Measurements from ENCODE around the gene SULT1A2. TPM values are rescaled to one million over a fixed set of nuclear protein-coding genes. Genes with fewer than 3 reads are reported as not detected.
"Not testable (repeated sequence)": the region's sequence is repeated elsewhere in the genome, so short reads cannot be mapped to it uniquely, and the experiment has no call there.

The SULT1A2 gene
- total RNA-seq, 1 experiment from 2014 or later, result not detected

DNA sequence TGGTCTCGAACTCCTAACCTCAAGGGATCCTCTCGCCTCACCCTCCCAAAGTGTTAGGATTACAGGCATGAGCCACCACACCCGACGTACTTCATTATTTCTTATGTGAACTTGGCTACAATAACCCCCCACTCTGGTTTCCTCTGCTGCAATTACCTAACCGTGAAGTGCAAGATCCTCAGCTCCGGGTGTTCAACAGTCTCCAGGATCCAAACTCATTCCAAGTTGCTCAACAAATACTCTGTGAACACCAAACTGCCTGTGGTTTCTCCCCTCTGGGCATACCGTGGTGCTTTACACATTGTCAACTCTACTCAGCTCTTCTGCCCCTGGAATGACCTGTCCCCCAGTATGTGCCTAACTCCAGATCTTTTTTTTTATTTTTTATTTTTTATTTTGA, 19.8 kb upstream of the SULT1A2 start:
- Histone ChIP-seq H3K9me2 (replicated peaks; ENCODE audit: low read length) (no peaks in the 10 kb centered on the region), H2AFZ (ENCODE audit: low read length) (no peak overlapping the region), H3K4me3 (ENCODE audit: low read length) (no peak overlapping the region), H3K79me2 (ENCODE audit: low read length) (no peaks in the 10 kb centered on the region), H3K9me3 (ENCODE audit: low read length) (no peaks in the 10 kb centered on the region), H3K27me3 (ENCODE audit: low read length) (no peaks in the 10 kb centered on the region), H3K4me2 (ENCODE audit: low read length) (no peak overlapping the region), H4K20me1 (ENCODE audit: low read length) (no peaks in the 10 kb centered on the region), H3K9ac (ENCODE audit: low read length) (no peak overlapping the region), H3K27ac (ENCODE audit: low read length) (no peak overlapping the region), H3K36me3 (ENCODE audit: low read depth, low read length) (no peaks in the 10 kb centered on the region), H3F3A (ENCODE audit: low read length, unreplicated experiment) (no peaks in the 10 kb centered on the region), H3K4me1 (ENCODE audit: insufficient read depth, low read length) (no peaks in the 10 kb centered on the region)
- no TSS peak for BruUV-seq (replicated peaks)
- intact Hi-C loops (cut with micrococcal nuclease), result no loop called here
- no peak for DNase-seq
- ATAC-seq, result no peak
- ChIA-PET POLR2A (ENCODE audit: unreplicated experiment) (no interaction called here), CTCF (no interaction called here)
- TF ChIP-seq EZH2phosphoT487 (IDR thresholded peaks at IDR 0.05; ENCODE audit: borderline replicate concordance, low read length) (no peak), EZH2 (IDR thresholded peaks at IDR 0.05; ENCODE audit: low read length, unreplicated experiment) (no peak)
- TF ChIP-seq, protein P1, sequence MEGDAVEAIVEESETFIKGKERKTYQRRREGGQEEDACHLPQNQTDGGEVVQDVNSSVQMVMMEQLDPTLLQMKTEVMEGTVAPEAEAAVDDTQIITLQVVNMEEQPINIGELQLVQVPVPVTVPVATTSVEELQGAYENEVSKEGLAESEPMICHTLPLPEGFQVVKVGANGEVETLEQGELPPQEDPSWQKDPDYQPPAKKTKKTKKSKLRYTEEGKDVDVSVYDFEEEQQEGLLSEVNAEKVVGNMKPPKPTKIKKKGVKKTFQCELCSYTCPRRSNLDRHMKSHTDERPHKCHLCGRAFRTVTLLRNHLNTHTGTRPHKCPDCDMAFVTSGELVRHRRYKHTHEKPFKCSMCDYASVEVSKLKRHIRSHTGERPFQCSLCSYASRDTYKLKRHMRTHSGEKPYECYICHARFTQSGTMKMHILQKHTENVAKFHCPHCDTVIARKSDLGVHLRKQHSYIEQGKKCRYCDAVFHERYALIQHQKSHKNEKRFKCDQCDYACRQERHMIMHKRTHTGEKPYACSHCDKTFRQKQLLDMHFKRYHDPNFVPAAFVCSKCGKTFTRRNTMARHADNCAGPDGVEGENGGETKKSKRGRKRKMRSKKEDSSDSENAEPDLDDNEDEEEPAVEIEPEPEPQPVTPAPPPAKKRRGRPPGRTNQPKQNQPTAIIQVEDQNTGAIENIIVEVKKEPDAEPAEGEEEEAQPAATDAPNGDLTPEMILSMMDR (conservative IDR thresholded peaks at IDR 0.05; ENCODE audit: low read depth, low read length), result no peak

DNA sequence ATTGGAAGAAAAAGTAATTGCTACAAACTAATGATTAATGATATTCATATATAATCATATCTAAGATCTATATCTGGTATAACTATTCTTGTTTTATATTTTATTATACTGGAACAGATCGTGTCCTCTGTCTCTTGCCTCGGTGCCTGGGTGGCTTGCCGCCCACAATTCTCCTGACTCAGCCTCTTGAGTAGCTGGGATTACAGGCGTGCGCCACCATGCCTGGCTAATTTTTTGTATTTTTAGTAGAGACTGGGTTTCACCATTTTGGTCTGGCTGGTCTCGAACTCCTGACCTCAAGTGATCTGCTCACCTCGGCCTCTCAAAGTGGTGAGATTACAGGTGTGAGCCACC, 19.4 kb upstream of the SULT1A2 start:
- H3K27ac ChIP-seq (ENCODE audit: low read length); DNase-seq; CTCF ChIA-PET; H3K4me1 ChIP-seq (ENCODE audit: insufficient read depth, low read length); ATAC-seq; intact Hi-C loops (cut with micrococcal nuclease); H3K36me3 ChIP-seq (ENCODE audit: low read depth, low read length); H3K9me3 ChIP-seq (ENCODE audit: low read length); H2AFZ ChIP-seq (ENCODE audit: low read length); H3K9me2 ChIP-seq (replicated peaks; ENCODE audit: low read length); H3K4me2 ChIP-seq (ENCODE audit: low read length); H4K20me1 ChIP-seq (ENCODE audit: low read length); H3K27me3 ChIP-seq (ENCODE audit: low read length); H3K79me2 ChIP-seq (ENCODE audit: low read length); H3K4me3 ChIP-seq (ENCODE audit: low read length); BruUV-seq (replicated peaks); H3F3A ChIP-seq (ENCODE audit: low read length, unreplicated experiment); H3K9ac ChIP-seq (ENCODE audit: low read length); POLR2A ChIA-PET (ENCODE audit: unreplicated experiment): not testable (repeated sequence)

- H3K9me3 ChIP-seq (ENCODE audit: low read length); H3F3A ChIP-seq (ENCODE audit: low read length, unreplicated experiment); H3K9me2 ChIP-seq (replicated peaks; ENCODE audit: low read length); H3K79me2 ChIP-seq (ENCODE audit: low read length); BruUV-seq (replicated peaks); H4K20me1 ChIP-seq (ENCODE audit: low read length); ATAC-seq; H3K4me3 ChIP-seq (ENCODE audit: low read length); CTCF ChIA-PET; H3K27me3 ChIP-seq (ENCODE audit: low read length); intact Hi-C loops (cut with micrococcal nuclease); POLR2A ChIA-PET (ENCODE audit: unreplicated experiment); H3K4me1 ChIP-seq (ENCODE audit: insufficient read depth, low read length); H3K27ac ChIP-seq (ENCODE audit: low read length); H3K36me3 ChIP-seq (ENCODE audit: low read depth, low read length); H3K9ac ChIP-seq (ENCODE audit: low read length); H2AFZ ChIP-seq (ENCODE audit: low read length); H3K4me2 ChIP-seq (ENCODE audit: low read length): not testable (repeated sequence)
- TF ChIP-seq, protein P1 (conservative IDR thresholded peaks at IDR 0.05; ENCODE audit: low read depth, low read length), result peak; percentile 46; the same call in 1 of the 2 replicates
- peak; percentile 46 for DNase-seq
These were observed 18.8 kb upstream of the SULT1A2 start for GRCh38 chr16:28615486-28616223.

DNA sequence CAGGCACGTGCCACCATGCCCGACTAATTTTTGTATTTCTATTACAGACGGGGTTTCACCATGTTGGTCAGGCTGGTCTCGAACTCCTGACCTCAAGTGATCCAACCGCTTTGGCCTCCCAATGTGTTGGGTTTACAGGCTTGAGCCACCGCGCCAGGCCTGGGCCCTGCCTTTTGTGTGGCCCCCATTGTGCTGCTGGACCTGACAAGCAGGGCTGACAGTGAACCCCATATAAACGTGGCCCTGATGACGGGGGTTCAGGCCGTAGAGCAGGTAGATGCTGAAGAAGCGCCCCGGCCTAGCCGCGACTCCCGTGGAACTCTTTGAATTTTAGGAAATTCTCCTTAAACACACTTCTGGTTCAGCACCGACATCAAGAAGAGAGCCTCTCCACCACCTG, 17.7 kb upstream of the SULT1A2 start:
- H2AFZ ChIP-seq (ENCODE audit: low read length); ATAC-seq; BruUV-seq (replicated peaks); H3K9me3 ChIP-seq (ENCODE audit: low read length); H3K36me3 ChIP-seq (ENCODE audit: low read depth, low read length); H3K27ac ChIP-seq (ENCODE audit: low read length); H3K79me2 ChIP-seq (ENCODE audit: low read length); DNase-seq; intact Hi-C loops (cut with micrococcal nuclease); H3K9ac ChIP-seq (ENCODE audit: low read length); H3K4me3 ChIP-seq (ENCODE audit: low read length); CTCF ChIA-PET; H3K4me2 ChIP-seq (ENCODE audit: low read length); H3K27me3 ChIP-seq (ENCODE audit: low read length); H4K20me1 ChIP-seq (ENCODE audit: low read length); H3K4me1 ChIP-seq (ENCODE audit: insufficient read depth, low read length); H3F3A ChIP-seq (ENCODE audit: low read length, unreplicated experiment); POLR2A ChIA-PET (ENCODE audit: unreplicated experiment); H3K9me2 ChIP-seq (replicated peaks; ENCODE audit: low read length): not testable (repeated sequence)

DNA sequence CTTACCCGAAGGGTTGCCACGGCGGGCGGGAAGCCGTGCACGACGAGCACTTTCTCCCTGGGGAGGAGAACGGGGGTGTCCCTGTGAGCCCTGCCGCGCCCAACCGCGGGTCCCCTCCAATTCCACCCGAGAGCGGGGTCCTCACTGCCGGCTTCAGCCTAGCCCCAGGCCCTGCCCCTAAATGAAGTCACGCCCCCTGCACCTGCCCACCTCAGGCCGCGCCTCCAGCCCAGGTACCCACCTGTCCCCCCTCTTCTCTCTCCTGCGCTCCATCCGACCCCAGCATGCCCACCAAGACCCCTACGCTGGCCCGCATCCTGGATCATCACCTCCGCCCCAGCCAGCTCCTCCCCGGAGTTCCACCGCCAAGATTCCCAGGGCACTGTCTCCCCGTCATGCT, 17.1 kb upstream of the SULT1A2 start:
- H3K27me3 ChIP-seq (ENCODE audit: low read length); H3K36me3 ChIP-seq (ENCODE audit: low read depth, low read length); H3K4me2 ChIP-seq (ENCODE audit: low read length); H3K4me1 ChIP-seq (ENCODE audit: insufficient read depth, low read length); H3K4me3 ChIP-seq (ENCODE audit: low read length); H3K9ac ChIP-seq (ENCODE audit: low read length); POLR2A ChIA-PET (ENCODE audit: unreplicated experiment); H3K79me2 ChIP-seq (ENCODE audit: low read length); BruUV-seq (replicated peaks); H2AFZ ChIP-seq (ENCODE audit: low read length); H3K9me2 ChIP-seq (replicated peaks; ENCODE audit: low read length); H3K9me3 ChIP-seq (ENCODE audit: low read length); intact Hi-C loops (cut with micrococcal nuclease); DNase-seq; H3F3A ChIP-seq (ENCODE audit: low read length, unreplicated experiment); ATAC-seq; H4K20me1 ChIP-seq (ENCODE audit: low read length); CTCF ChIA-PET; H3K27ac ChIP-seq (ENCODE audit: low read length): not testable (repeated sequence)

Data from PC-3 (cell line).